ENCODE results near the gene RNF5.
"Not testable (repeated sequence)": the region's sequence is repeated elsewhere in the genome, so short reads cannot be mapped to it uniquely, and the experiment has no call there.

The RNF5 gene

DNA sequence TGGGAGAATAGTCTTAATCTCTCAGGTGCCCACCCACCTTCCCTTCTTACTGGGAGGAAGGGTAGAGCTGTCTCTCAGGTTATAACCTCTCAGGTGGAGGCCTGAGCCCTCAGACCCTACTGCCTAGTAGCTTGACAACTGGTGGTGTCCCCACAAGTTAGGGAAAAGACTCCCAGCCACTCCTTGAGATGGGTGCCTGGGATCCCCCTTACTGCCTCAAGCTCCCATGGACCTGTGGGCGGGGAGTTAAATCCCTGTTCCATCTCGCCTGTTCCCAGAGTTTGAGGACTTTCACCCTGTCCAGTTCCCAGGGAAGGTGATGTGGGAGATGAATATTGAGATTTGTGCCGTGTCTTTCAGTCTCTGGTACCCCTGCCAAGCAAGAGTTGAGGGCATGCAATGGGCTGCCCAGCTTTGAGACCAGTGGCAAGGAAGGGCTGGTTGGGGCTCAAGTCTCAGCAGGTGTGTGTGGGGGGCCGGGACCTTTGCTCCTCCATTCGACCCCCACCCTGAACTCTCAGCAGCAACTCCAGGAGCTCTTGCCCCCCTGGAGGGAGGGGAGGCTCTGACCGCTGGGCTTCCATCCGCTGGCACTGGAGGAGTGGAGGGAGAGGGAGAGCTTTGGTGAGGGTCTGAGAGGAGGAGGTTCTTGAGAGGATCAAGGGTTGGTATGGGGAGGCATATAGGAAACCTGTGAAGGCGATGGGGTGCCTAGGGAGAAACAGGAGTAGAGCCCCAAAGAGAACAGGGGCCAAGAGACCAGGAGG, 12.9 kb downstream of the RNF5 start:
- no peak for DNase-seq (ENCODE audit: low read depth)
- peak overlapping the region; percentile 74 for H3K4me3 ChIP-seq (ENCODE audit: low read depth, low read length)
- in situ Hi-C loops (cut with HindIII; ENCODE audit: low sequenced_read_pairs): no loop called here
- TF ChIP-seq, protein P1, sequence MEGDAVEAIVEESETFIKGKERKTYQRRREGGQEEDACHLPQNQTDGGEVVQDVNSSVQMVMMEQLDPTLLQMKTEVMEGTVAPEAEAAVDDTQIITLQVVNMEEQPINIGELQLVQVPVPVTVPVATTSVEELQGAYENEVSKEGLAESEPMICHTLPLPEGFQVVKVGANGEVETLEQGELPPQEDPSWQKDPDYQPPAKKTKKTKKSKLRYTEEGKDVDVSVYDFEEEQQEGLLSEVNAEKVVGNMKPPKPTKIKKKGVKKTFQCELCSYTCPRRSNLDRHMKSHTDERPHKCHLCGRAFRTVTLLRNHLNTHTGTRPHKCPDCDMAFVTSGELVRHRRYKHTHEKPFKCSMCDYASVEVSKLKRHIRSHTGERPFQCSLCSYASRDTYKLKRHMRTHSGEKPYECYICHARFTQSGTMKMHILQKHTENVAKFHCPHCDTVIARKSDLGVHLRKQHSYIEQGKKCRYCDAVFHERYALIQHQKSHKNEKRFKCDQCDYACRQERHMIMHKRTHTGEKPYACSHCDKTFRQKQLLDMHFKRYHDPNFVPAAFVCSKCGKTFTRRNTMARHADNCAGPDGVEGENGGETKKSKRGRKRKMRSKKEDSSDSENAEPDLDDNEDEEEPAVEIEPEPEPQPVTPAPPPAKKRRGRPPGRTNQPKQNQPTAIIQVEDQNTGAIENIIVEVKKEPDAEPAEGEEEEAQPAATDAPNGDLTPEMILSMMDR (IDR thresholded peaks at IDR 0.05; ENCODE audit: low read depth, low read length, missing control alignments): no peak

DNA sequence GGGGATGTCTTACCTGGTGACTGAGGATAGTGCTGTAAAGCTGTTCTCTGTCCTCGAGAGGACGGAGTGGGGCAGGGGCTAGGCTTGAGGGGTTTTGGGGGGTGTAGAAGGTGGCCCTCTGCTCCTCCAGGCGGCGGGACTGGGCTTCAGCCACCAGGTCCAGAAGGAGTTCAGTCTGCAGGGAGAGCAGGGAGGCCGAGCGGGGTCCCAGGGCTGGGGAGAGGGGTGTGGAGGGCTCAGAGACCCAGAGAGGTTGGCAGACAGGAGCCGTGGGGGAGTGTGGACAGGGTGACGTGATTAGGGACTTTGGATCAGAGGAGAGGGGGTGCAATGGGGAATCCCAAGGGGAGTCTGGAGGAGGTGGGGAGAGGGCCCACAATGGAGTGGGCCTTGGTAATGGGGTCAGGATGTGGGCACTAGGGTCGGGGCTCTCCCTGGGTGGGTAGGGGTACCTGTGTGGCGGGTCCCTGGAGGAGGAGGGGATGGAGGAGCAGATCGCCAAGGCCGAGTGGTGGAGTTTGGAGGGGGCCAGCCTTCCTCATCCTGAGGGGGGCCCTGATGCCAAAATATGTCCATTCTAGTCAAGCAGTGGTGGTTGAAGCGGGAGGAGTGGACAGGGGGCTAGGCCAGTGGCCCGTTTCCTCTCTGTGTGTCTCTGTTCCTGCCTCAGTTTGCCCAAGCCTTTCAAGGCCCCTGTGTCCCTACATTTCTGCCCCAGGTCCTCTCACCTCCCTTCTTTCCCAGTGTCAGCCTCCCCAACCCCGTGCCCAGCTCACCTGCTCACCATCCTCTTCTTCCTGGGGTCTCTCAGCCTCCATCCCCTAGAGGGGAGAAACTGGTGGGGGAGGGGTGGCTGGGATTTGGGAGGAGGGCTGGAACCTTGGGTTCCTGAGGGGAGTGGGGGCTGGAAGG, 13.7 kb downstream of the RNF5 start:
- DNase-seq (ENCODE audit: low read depth): no peak

DNA sequence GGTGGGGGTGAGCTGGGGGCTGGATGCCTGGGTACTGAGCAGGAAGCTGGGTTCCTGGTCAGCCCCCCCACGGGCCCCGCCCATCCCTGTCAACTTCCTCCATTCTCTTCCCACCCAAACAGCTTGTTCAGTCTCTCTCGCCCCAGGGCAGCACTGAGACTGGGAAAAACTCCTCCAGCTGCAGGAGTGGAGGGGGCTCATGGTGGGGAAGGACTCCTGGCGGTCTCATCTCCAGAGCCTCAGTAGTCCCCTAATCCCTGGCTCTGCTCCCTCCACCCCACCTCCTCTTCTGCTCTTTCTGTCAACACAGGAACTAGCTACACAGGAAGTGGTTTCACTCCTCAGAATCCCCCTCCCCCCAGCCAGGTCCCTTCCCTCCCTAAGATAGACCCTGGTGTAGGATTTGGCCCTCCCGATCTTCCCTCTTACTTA, 14.4 kb downstream of the RNF5 start, which contains the start of gene GPSM3:
Gene GPSM3, minus strand, starts transcription at position 36 of the 432 bp plus-strand sequence. CDS start 130 bp downstream, outside the sequence.
- TF ChIP-seq, protein P1 (IDR thresholded peaks at IDR 0.05; ENCODE audit: low read depth, low read length, missing control alignments): no peak
- no peak for DNase-seq (ENCODE audit: low read depth)
- in situ Hi-C loops (cut with HindIII; ENCODE audit: low sequenced_read_pairs): no loop called here
- H3K4me3 ChIP-seq (ENCODE audit: low read depth, low read length): no peak within 1 kb of the TSS

More for the DNA sequence above, 13.7 kb downstream of the RNF5 start:
- no peak overlapping the region for H3K4me3 ChIP-seq (ENCODE audit: low read depth, low read length)
- TF ChIP-seq, protein P1 (IDR thresholded peaks at IDR 0.05; ENCODE audit: low read depth, low read length, missing control alignments): no peak
- in situ Hi-C loops (cut with HindIII; ENCODE audit: low sequenced_read_pairs): no loop called here

DNA sequence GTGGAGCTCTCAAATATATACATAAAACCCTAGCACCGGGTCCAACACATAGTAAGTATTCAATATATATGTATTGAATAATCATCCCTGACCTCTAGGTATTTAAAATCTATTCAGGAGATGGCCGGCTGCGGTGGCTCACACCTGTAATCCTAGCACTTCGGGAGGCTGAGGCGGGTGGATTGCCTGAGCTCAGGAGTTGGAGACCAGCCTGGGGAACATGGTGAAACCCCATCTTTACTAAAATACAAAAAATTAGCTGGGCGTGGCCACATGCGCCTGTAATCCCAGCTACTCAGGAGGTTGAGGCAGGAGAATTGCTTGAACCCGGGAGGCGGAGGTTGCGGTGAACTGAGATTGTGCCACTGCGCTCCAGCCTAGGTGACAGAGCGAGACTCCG, 14.9 kb downstream of the RNF5 start:
- in situ Hi-C loops (cut with HindIII; ENCODE audit: low sequenced_read_pairs); DNase-seq (ENCODE audit: low read depth); H3K4me3 ChIP-seq (ENCODE audit: low read depth, low read length): not testable (repeated sequence)

DNA sequence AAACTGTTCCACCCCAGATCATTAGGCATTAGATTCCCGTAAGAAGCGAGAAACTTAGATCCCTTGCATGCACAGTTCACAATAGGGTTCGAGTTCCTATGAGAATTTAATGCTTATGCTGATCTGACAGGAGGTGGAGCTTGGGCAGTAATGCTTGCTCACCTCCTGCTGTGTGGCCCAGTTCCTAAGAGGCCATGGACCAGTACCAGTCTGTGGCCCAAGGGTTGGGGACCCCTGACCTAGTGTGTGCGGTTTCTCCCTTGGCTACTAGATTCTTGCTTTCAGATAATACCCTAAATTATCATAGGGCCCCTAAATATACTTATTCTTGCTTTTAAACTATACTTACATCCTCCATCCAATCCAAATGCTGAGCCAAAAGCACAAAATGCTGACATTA, 16.2 kb downstream of the RNF5 start:
- no peak overlapping the region for H3K4me3 ChIP-seq (ENCODE audit: low read depth, low read length)
- TF ChIP-seq, protein P1 (IDR thresholded peaks at IDR 0.05; ENCODE audit: low read depth, low read length, missing control alignments): no peak
- in situ Hi-C loops (cut with HindIII; ENCODE audit: low sequenced_read_pairs): no loop called here
- no peak for DNase-seq (ENCODE audit: low read depth)

DNA sequence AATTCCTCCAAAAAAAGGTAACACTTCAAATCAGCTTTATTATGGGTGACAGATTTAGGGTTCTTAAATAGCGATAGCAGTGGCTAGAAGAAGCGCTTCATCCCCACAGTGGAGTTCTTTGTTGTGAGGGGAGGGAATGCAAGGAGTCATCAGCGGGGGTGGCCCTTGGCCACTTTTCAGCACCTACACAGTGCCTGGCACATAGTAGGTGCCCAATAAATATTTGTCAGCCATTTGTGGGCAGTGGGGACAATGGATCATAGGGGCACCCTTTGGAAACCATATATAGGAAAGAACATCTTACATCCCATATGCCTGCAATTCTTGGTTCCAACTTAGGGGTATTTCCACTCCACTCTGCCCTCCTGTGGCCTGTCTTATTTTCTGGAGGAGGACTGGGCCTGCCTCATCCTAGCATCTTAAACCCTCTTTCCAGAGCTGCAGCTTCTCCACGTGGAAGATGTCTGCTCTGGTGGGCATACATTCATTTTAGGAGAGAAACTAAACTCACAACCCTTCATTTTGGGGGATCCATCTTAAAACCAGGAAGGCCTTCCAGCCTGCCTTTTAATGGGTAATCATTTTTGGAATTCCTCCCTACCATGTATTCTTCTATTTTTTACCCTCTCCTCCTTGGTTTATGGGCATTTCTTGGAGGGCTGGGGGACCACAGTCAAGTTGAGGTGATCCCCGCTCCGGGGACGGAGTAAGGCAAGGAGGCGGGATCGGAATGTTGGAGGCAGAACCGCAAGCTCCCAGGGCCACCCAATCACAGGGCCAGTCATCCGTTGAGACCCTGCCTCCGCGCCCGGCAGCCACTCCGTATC, 16.8 kb downstream of the RNF5 start:
- in situ Hi-C loops (cut with HindIII; ENCODE audit: low sequenced_read_pairs): no loop called here
- TF ChIP-seq, protein P1 (IDR thresholded peaks at IDR 0.05; ENCODE audit: low read depth, low read length, missing control alignments): peak; percentile 49
- peak; percentile 27 for DNase-seq (ENCODE audit: low read depth)
- H3K4me3 ChIP-seq (ENCODE audit: low read depth, low read length): peak overlapping the region; percentile 83

All from astrocyte of the cerebellum (primary cell).